Activated CD8-positive, alpha-beta T cell treated with anti-CD3 and anti-CD28 coated beads for 36 hours (primary cell): Measurements from ENCODE around the gene ELL. TPM values are rescaled to one million over a fixed set of nuclear protein-coding genes. Genes with fewer than 3 reads are reported as not detected.
A peak's percentile ranks its signal among the peaks of the same experiment; 100 is the strongest.

Experiments
- ATAC-seq: fragments of 200-7000 bp; cut with Tn5 transposase; one replicate; pipeline ENCODE4 v1.10.0; 2021; ENCODE audit warnings: mild to moderate bottlenecking, moderate library complexity
- CTCF ChIA-PET: fragments of 350-600 bp; sonication (Branson Sonifier 250); formaldehyde crosslinking; loops from one replicate; lab custom pipeline; 2021; ENCODE audit warnings: antibody characterized with exemption; lab: Charles Lee
- POLR2A ChIA-PET: fragments of 350-600 bp; sonication (Branson Sonifier 250); formaldehyde crosslinking; loops from one replicate; lab custom pipeline; 2021; ENCODE audit warnings: antibody characterized with exemption; lab: Charles Lee
- DNase-seq: peaks from one replicate; pipeline ENCODE4 v3.0.0-alpha.2; 2020
- H3K27ac Mint-ChIP-seq: one replicate; pipeline ENCODE4 v1.8.0; 2021; ENCODE audit warnings: mild to moderate bottlenecking, mixed read lengths
- H3K27me3 Mint-ChIP-seq: one replicate; pipeline ENCODE4 v1.8.0; 2021; ENCODE audit warnings: mixed read lengths
- H3K36me3 Mint-ChIP-seq: one replicate; pipeline ENCODE4 v1.8.0; 2021; ENCODE audit warnings: low read depth, mixed read lengths
- H3K4me1 Mint-ChIP-seq: one replicate; pipeline ENCODE4 v1.8.0; 2021; ENCODE audit warnings: low read depth, mixed read lengths
- H3K4me3 Mint-ChIP-seq: one replicate; pipeline ENCODE4 v1.8.0; 2021; ENCODE audit warnings: mild to moderate bottlenecking, moderate library complexity, mixed read lengths
- H3K9me3 Mint-ChIP-seq: one replicate; pipeline ENCODE4 v1.8.0; 2021; ENCODE audit warnings: mixed read lengths
- CTCF ChIP-seq: fragments of 200-600 bp; IDR thresholded peaks from one replicate; pipeline ENCODE4 v1.8.0; 2022; ENCODE audit warnings: antibody characterized with exemption, mild to moderate bottlenecking
- intact Hi-C: fragments of 100-400 bp; cut with micrococcal nuclease; formaldehyde crosslinking; loops from one replicate; pipeline ENCODE4 v1.10.0; 2022
- total RNA-seq, 2 experiments: library from RNA; stranded (reverse); gene quantifications; one replicate each; pipeline ENCODE4 v1.2.3, GENCODE V29; 2021

ELL gene
- total RNA-seq, 2 experiments from 2014 or later, result 20.1 to 21.9 TPM

- ATAC-seq (no peak), DNase-seq (no peak)
- no peak for TF ChIP-seq CTCF
- peaks cover 16% of the 10 kb centered on the region for H3K36me3 Mint-ChIP-seq
- POLR2A ChIA-PET, result interaction anchor here (2.3 to 6.8 kb wide), 2 partner anchors 8 to 15 kb away, joined by 6 to 81 read pairs; partner anchors contain the start of gene SSBP4
- no peaks in the 10 kb centered on the region for H3K9me3 Mint-ChIP-seq
- CTCF ChIA-PET, result interaction anchor here (1.0 to 1.6 kb wide), 3 partner anchors 14 to 17 kb away, joined by 3 to 4 read pairs (median 4); no protein-coding TSS in a partner anchor
- no peak overlapping the region for H3K4me3 Mint-ChIP-seq
- peaks cover 17% of the 10 kb centered on the region for H3K4me1 Mint-ChIP-seq
- no peak overlapping the region for H3K27ac Mint-ChIP-seq
- intact Hi-C loops, result no loop called here
- H3K27me3 Mint-ChIP-seq, result no peaks in the 10 kb centered on the region
These were observed 86.6 kb downstream of the ELL start for GRCh38 chr19:18435178-18435841.

DNA sequence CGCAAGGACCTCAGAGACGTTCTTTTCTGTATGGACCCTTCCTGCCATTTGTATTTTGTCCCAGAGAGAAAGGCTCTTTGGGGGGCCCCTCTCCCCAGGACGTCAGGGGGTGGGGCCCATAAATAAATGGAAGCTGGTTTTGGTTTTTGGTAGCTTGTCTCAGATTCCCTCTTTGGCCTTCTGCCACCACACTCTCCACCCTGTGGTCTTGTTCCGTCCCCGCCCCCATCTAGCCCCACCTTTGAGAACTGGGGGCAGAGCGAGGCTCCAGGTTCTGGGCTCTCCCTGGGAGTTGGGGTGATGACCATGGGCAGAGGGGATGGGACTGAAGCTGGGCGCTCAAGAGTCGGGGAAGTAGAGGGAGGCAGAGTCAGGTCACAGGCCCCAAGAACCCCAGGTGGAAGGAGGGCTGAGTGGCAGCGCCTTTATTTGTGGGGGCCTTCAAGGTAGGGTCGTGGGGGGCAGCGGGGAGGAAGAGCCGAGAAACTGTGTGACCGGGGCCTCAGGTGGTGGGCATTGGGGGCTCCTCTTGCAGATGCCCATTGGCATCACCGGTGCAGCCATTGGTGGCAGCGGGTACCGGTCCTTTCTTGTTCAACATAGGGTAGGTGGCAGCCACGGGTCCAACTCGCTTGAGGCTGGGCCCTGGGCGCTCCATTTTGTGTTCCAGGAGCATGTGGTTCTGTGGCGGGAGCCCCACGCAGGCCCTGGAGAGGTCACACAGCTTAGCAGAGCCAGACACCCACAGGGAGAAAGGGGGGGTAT is 87.3 kb downstream of the ELL start:
- H3K9me3 Mint-ChIP-seq, result no peaks in the 10 kb centered on the region
- peaks cover 16% of the 10 kb centered on the region for H3K36me3 Mint-ChIP-seq
- POLR2A ChIA-PET, result interaction anchor here (1.0 to 6.8 kb wide), 3 partner anchors 9 to 86 kb away, joined by 3 to 81 read pairs (median 3); partner anchors contain the start of gene SSBP4
- no peaks in the 10 kb centered on the region for H3K27me3 Mint-ChIP-seq
- peak overlapping the region; percentile 41 for H3K4me3 Mint-ChIP-seq
- CTCF ChIA-PET, result interaction anchor here (0.6 to 1.6 kb wide), 4 partner anchors 13 to 75 kb away, joined by 3 to 4 read pairs (median 4); no protein-coding TSS in a partner anchor
- DNase-seq, result no peak
- intact Hi-C loops, result no loop called here
- no peak overlapping the region for H3K27ac Mint-ChIP-seq
- no peak for ATAC-seq
- peaks cover 23% of the 10 kb centered on the region for H3K4me1 Mint-ChIP-seq
- no peak for TF ChIP-seq CTCF

DNA sequence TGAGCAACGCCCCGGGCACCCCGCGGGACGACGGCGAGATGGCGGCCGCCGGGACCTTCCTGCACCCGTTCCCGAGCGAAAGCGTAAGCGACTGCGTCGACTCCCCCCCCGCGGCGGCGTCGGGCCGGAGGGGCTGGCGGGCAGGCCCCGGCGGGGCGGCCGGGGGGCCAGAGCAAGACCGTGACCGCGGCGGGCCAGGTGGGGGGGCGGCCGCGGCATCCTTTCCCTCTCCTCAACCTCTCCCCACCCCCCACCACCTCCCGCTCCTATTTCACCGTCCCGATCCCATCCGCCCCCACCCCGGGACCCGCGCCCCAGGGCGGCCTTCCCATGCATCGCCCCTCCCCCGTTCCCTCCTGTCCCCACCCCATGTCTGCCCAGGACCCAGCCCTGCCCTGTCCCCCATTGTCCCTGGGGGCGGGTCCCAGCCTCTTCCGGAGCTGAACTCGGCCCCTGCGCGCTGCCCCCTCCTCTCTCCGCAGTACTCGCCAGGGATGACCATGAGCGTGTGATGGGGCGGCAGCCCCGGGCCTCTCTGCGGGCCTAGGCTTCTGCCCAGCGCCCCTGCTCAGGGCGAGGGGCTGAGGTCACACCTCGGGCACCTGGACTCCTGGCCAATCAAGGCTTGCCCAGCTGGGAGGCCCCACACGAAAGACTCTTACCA is 88.0 kb downstream of the ELL start:
- POLR2A ChIA-PET, result interaction anchor here (1.0 to 6.8 kb wide), 3 partner anchors 8 to 86 kb away, joined by 3 to 81 read pairs (median 3); partner anchors contain the start of gene SSBP4

DNA sequence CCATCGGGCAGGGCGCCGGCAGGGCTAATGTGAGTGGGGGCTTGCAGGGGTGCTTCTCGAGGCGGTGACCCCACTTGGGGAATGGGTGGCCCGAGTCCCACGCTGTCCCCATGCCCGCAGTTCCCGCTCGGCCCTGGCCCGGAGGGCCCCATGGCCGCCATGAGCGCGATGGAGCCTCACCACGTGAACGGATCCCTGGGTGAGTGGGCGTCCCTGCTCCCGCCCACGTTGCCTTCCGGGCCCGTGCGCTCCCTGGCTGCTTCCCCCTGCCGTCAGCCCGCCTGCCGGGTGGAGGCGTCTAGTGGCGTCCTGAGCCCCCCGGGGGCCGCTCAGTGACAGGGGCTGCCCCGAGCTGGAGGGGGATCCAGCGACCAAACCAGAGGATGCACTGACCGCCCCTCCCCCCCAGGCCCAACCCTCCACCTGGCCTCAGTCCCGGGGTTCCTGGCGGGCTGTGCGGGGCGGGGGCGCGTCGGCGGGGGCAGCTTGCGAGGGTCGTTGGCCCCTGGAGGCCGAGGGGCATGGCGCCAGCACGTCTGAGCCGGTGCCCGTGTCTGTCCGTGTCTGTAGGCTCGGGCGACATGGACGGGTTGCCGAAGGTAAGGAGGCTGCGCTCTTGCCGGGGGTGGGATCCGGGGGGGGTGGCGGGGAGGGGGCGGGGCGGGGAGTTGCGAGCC is 88.7 kb downstream of the ELL start:
- intact Hi-C loops, result no loop called here
- no peak for TF ChIP-seq CTCF
- DNase-seq (peak; percentile 52), ATAC-seq (no peak)
- ChIA-PET POLR2A (interaction anchor here (1.0 to 6.8 kb wide), 2 partner anchors 13 to 87 kb away, joined by 3 to 81 read pairs; partner anchors contain the start of gene SSBP4), CTCF (no interaction called here)
- peak overlapping the region; percentile 34 for H3K27ac Mint-ChIP-seq
- no peaks in the 10 kb centered on the region for H3K9me3 Mint-ChIP-seq
- peaks cover 16% of the 10 kb centered on the region for H3K36me3 Mint-ChIP-seq
- H3K4me3 Mint-ChIP-seq, result peak overlapping the region; percentile 47
- no peaks in the 10 kb centered on the region for H3K27me3 Mint-ChIP-seq
- H3K4me1 Mint-ChIP-seq, result peaks cover 20% of the 10 kb centered on the region

More for the DNA sequence above, 88.0 kb downstream of the ELL start:
- intact Hi-C loops, result no loop called here
- Mint-ChIP-seq H3K9me3 (no peaks in the 10 kb centered on the region), H3K27me3 (no peaks in the 10 kb centered on the region), H3K4me1 (peaks cover 20% of the 10 kb centered on the region), H3K36me3 (peaks cover 16% of the 10 kb centered on the region), H3K4me3 (peak overlapping the region; percentile 41), H3K27ac (no peak overlapping the region)
- no peak for ATAC-seq
- CTCF ChIA-PET, result interaction anchor here (0.6 to 1.6 kb wide), 3 partner anchors 12 to 76 kb away, joined by 3 to 4 read pairs (median 3); no protein-coding TSS in a partner anchor
- TF ChIP-seq CTCF, result no peak
- no peak for DNase-seq
